HL-60 (cell line): ENCODE results near the gene MKI67.

ENCODE experiments used
- REST ChIP-seq: IDR thresholded peaks from 2 replicates; pipeline ENCODE4 v1.6.1; 2012; ENCODE audit warnings: low read depth; ENCODE audit not compliant: insufficient replicate concordance
- SPI1 ChIP-seq: IDR thresholded peaks from 2 replicates; pipeline ENCODE4 v1.6.1; 2012; ENCODE audit warnings: low read depth, mild to moderate bottlenecking, borderline replicate concordance
- TF ChIP-seq, protein P1 (sequence below): IDR thresholded peaks from one replicate; pipeline ENCODE4 v1.5.1; 2011; ENCODE audit warnings: low read length, control low read depth, inconsistent platforms; ENCODE audit not compliant: insufficient read depth

DNA sequence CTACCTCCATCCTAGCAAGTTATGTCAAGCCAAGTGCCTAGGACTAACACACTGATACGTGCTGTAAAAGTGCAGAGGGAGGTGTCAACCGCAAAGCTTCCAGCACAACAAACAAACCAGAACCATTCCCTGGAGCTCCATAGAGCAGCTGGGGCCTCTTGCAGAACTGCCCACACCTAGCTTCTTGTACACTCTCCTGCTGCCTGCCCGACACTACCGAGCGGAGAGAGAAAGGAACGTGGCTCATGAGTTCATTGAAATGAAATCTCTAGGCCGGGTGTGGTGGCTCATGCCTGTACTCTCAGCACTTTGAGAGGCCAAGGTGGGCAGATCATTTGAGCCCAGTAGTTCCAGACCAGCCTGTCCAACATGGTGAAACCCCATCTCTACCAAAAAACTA is 73.5 kb downstream of the MKI67 start:
- TF ChIP-seq, protein P1, sequence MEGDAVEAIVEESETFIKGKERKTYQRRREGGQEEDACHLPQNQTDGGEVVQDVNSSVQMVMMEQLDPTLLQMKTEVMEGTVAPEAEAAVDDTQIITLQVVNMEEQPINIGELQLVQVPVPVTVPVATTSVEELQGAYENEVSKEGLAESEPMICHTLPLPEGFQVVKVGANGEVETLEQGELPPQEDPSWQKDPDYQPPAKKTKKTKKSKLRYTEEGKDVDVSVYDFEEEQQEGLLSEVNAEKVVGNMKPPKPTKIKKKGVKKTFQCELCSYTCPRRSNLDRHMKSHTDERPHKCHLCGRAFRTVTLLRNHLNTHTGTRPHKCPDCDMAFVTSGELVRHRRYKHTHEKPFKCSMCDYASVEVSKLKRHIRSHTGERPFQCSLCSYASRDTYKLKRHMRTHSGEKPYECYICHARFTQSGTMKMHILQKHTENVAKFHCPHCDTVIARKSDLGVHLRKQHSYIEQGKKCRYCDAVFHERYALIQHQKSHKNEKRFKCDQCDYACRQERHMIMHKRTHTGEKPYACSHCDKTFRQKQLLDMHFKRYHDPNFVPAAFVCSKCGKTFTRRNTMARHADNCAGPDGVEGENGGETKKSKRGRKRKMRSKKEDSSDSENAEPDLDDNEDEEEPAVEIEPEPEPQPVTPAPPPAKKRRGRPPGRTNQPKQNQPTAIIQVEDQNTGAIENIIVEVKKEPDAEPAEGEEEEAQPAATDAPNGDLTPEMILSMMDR: no peak
- TF ChIP-seq SPI1 (no peak), REST (no peak)
